ENCODE data around the gene MAT2B.

DNA sequence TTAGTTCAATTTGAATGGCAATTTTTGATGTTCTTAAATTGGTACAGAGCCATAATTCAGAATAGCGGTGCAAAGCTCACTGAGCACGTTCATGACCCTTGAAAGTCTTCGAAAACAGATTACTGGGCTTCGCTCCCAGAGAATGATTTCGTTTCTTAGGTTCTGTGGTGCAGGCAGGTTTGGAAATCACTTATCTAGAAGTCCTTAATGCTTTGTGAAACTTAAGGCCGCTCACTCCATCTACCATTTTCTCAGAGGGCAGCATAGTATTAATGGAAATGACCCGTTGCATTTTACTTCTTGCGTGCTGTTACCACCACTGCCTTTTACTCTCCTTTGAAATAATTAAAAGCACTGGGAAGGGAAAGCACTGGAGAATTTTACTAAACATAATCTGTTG is 2.9 kb upstream of the MAT2B start:
- no peak for TF ChIP-seq CTCF (IDR thresholded peaks at IDR 0.05; ENCODE audit: low read length)
- no peak for TF ChIP-seq EZH2 (optimal IDR thresholded peaks at IDR 0.05; ENCODE audit: low read depth, low read length)
- no peak for TF ChIP-seq EZH2phosphoT487 (IDR thresholded peaks at IDR 0.05; ENCODE audit: low read length)

Measured in MM.1S (cell line).